ENCODE data around the gene ITPR2. TPM values are rescaled to one million over a fixed set of nuclear protein-coding genes. Genes with fewer than 3 reads are reported as not detected.

ITPR2 gene
- total RNA-seq, 2 experiments from 2014 or later: 28.8 to 29.9 TPM

DNA sequence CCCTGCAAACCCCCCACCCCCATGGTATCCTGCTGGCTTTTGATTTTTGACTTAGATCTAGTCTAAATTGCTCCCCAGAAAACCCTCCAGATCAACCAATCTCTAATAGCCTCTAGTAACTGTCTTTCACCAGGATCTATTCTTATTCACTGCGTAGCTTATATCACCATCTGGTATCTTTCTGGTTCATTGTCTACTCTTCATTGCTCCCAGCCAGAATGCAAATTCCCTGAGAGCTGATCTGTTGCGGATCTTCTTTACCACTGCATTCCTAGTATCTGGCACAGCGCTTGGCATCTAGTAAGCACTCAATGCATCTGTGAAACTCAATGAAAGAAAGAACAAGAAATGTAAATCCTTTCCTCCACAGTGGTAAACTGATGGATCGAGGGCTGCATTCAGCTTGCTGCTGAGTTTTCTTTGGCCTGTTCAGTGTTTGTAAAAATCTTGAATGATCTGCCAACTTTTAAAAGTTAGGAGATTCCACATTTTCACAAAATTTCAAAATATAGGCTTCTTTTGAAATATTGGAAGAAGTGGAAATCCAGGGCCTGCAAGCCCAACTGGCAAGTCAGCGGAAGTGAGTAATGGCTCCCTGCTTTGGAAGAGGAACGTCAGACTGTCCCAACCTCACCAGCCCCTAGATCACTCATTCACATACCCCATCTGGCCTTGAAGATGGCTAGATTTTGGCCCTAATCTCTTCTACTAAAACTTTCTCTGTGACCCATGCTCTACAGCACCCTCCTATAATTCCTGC, 363.4 kb downstream of the ITPR2 start:
- POLR2A ChIA-PET: no interaction called here

DNA sequence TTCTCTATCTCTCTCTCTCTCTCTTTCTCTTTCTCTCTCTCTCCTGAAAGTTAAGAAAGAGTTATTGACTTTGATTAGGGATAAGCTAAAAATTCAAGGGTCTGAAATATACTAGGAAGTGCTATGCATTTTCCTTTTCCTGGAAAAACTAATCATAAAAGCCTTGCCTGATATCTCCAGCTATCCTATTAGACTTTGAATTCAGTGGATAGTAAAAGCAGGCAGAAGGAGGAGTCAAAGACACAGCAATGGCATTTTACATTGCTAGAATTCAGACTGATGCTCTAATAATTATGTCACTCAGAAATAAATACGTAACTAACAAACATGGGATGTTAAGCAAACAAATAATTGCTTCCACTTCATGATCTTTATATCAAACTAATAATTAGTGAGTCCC, 365.6 kb downstream of the ITPR2 start:
- CTCF ChIA-PET: interaction anchor here (1.3 kb wide), 1 partner anchor 370 kb away, joined by 3 read pairs; no protein-coding TSS in a partner anchor
- Mint-ChIP-seq H3K9me3 (no peaks in the 10 kb centered on the region), H3K36me3 (ENCODE audit: low read depth) (peaks cover 64% of the 10 kb centered on the region)

More for the DNA sequence above, 363.4 kb downstream of the ITPR2 start:
- TF ChIP-seq, protein P1, sequence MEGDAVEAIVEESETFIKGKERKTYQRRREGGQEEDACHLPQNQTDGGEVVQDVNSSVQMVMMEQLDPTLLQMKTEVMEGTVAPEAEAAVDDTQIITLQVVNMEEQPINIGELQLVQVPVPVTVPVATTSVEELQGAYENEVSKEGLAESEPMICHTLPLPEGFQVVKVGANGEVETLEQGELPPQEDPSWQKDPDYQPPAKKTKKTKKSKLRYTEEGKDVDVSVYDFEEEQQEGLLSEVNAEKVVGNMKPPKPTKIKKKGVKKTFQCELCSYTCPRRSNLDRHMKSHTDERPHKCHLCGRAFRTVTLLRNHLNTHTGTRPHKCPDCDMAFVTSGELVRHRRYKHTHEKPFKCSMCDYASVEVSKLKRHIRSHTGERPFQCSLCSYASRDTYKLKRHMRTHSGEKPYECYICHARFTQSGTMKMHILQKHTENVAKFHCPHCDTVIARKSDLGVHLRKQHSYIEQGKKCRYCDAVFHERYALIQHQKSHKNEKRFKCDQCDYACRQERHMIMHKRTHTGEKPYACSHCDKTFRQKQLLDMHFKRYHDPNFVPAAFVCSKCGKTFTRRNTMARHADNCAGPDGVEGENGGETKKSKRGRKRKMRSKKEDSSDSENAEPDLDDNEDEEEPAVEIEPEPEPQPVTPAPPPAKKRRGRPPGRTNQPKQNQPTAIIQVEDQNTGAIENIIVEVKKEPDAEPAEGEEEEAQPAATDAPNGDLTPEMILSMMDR (IDR thresholded peaks at IDR 0.05): no peak
- Histone ChIP-seq H3K27ac (ENCODE audit: low read depth in 1 of 2, low read length in 2 of 2) (no peak overlapping the region), H3K36me3 (ENCODE audit: insufficient read depth, low read length) (no peaks in the 10 kb centered on the region), H3K4me3 (ENCODE audit: low read length) (no peak overlapping the region), H3K4me1 (ENCODE audit: insufficient read depth, low read length) (no peaks in the 10 kb centered on the region), H3K27me3 (ENCODE audit: control insufficient read depth in 1 of 2, insufficient read depth in 2 of 2, low read length in 2 of 2) (no peaks in the 10 kb centered on the region), H3K9me3 (ENCODE audit: control insufficient read depth in 1 of 2, insufficient read depth in 1 of 2, low read length in 2 of 2) (no peaks in the 10 kb centered on the region)
- no peak overlapping the region for H3K27ac Mint-ChIP-seq
- no peak overlapping the region for H3K4me3 Mint-ChIP-seq
- peaks cover 76% of the 10 kb centered on the region for H3K36me3 Mint-ChIP-seq (ENCODE audit: low read depth)
- ATAC-seq (ENCODE audit: poor library complexity): no peak
- CTCF ChIA-PET: no interaction called here
- no peaks in the 10 kb centered on the region for H3K4me1 Mint-ChIP-seq (ENCODE audit: low read depth)
- peak in 1 of 14 experiments; percentile 26 for DNase-seq
- H3K27me3 Mint-ChIP-seq: no peaks in the 10 kb centered on the region
- no peaks in the 10 kb centered on the region for H3K9me3 Mint-ChIP-seq
- intact Hi-C loops (cut with DNase I, micrococcal nuclease): no loop called here

DNA sequence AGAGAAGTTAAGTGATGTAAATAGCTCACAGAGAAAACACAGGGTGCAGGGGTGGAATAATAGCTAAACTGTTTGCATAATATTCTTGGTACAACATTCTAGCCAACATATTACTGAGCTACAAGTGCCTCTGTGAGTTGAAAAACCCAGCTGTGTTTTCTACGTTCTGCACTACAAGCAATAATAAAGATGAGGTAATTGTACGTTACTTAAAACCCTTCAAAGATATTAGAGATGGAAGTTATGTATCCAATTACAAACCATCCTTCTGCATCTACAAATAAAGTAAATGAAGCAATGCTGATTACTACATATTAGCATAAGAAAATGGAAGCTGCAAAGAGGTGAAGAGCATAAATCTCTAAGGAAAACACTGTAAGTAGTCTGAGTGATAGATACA, 366.3 kb downstream of the ITPR2 start:
- no peaks in the 10 kb centered on the region for H3K9me3 Mint-ChIP-seq
- Histone ChIP-seq H3K9me3 (ENCODE audit: control insufficient read depth in 1 of 2, insufficient read depth in 1 of 2, low read length in 2 of 2) (no peaks in the 10 kb centered on the region), H3K4me3 (ENCODE audit: low read length) (no peak overlapping the region), H3K27ac (ENCODE audit: low read depth in 1 of 2, low read length in 2 of 2) (no peak overlapping the region), H3K4me1 (ENCODE audit: insufficient read depth, low read length) (no peaks in the 10 kb centered on the region), H3K27me3 (ENCODE audit: control insufficient read depth in 1 of 2, insufficient read depth in 2 of 2, low read length in 2 of 2) (no peaks in the 10 kb centered on the region), H3K36me3 (ENCODE audit: insufficient read depth, low read length) (no peaks in the 10 kb centered on the region)
- H3K27me3 Mint-ChIP-seq: no peaks in the 10 kb centered on the region
- H3K4me1 Mint-ChIP-seq (ENCODE audit: low read depth): no peaks in the 10 kb centered on the region
- no peak overlapping the region for H3K4me3 Mint-ChIP-seq
- intact Hi-C loops (cut with DNase I, micrococcal nuclease): no loop called here
- ChIA-PET CTCF (interaction anchor here (1.3 kb wide), 1 partner anchor 370 kb away, joined by 3 read pairs; no protein-coding TSS in a partner anchor), POLR2A (no interaction called here)
- DNase-seq (no peak), ATAC-seq (ENCODE audit: poor library complexity) (no peak)
- H3K27ac Mint-ChIP-seq: no peak overlapping the region
- peaks cover 58% of the 10 kb centered on the region for H3K36me3 Mint-ChIP-seq (ENCODE audit: low read depth)
- TF ChIP-seq, protein P1 (IDR thresholded peaks at IDR 0.05): no peak

More for the DNA sequence above, 365.6 kb downstream of the ITPR2 start:
- Histone ChIP-seq H3K4me1 (ENCODE audit: insufficient read depth, low read length) (no peaks in the 10 kb centered on the region), H3K9me3 (ENCODE audit: control insufficient read depth in 1 of 2, insufficient read depth in 1 of 2, low read length in 2 of 2) (no peaks in the 10 kb centered on the region), H3K4me3 (ENCODE audit: low read length) (no peak overlapping the region), H3K36me3 (ENCODE audit: insufficient read depth, low read length) (no peaks in the 10 kb centered on the region), H3K27ac (ENCODE audit: low read depth in 1 of 2, low read length in 2 of 2) (no peak overlapping the region), H3K27me3 (ENCODE audit: control insufficient read depth in 1 of 2, insufficient read depth in 2 of 2, low read length in 2 of 2) (no peaks in the 10 kb centered on the region)
- POLR2A ChIA-PET: no interaction called here
- TF ChIP-seq, protein P1 (IDR thresholded peaks at IDR 0.05): no peak
- Mint-ChIP-seq H3K4me1 (ENCODE audit: low read depth) (no peaks in the 10 kb centered on the region), H3K4me3 (no peak overlapping the region), H3K27me3 (no peaks in the 10 kb centered on the region), H3K27ac (no peak overlapping the region)
- intact Hi-C loops (cut with DNase I, micrococcal nuclease): no loop called here
- ATAC-seq (ENCODE audit: poor library complexity): no peak
- no peak for DNase-seq
